HL-60 (cell line): ENCODE data around the gene FAM25C.
"Not testable (repeated sequence)": the region's sequence is repeated elsewhere in the genome, so short reads cannot be mapped to it uniquely, and the experiment has no call there.

Experiments used
- CTCF ChIP-seq: IDR thresholded peaks from one replicate; pipeline ENCODE4 v1.5.1; 2011; ENCODE audit warnings: low read length, control low read depth, inconsistent platforms; ENCODE audit not compliant: insufficient read depth
- SPI1 ChIP-seq: IDR thresholded peaks from 2 replicates; pipeline ENCODE4 v1.6.1; 2012; ENCODE audit warnings: low read depth, mild to moderate bottlenecking, borderline replicate concordance

- TF ChIP-seq CTCF, SPI1: not testable (repeated sequence)
Observed at GRCh38 chr10:47991706-47992105, 7.9 kb downstream of the FAM25C start.
